ENCODE results near the gene TMPRSS11B. TPM values are rescaled to one million over a fixed set of nuclear protein-coding genes. Genes with fewer than 3 reads are reported as not detected.

TMPRSS11B gene
- polyA plus RNA-seq, 2 donors: 394 to 1,112 TPM

DNA sequence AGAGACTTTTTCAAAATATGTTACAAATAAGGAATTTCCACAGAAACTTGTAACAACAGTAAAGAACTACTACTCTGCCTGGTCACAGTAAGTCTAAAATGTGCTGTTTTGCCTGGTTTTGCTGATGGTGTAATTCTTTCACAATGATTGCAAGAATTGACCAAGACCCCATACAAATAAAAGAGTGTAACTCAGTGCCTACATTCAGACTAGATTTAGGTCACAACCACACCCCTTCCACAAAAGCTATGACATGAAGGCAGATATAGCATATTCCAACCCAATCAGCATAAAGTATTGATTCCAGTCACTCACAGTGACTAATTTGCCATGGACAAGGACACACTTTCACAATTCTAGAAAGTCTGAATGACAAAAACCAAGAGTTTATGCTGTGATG, 62.1 kb downstream of the TMPRSS11B start:
- no peak overlapping the region for H3K4me3 ChIP-seq (ENCODE audit: low read depth in 1 of 2, low read length in 2 of 2)
- peaks cover 2 to 5% of the 10 kb centered on the region in 2 donors for H3K4me1 ChIP-seq (ENCODE audit: control insufficient read depth in 2 of 2, insufficient read depth in 2 of 2, low read length in 1 of 2)
- peaks cover 0 to 3% of the 10 kb centered on the region in 2 donors for H3K9me3 ChIP-seq (ENCODE audit: control insufficient read depth in 2 of 2, insufficient read depth in 1 of 2, low read depth in 1 of 2, low read length in 1 of 2)
- no peaks in the 10 kb centered on the region for H3K36me3 ChIP-seq (ENCODE audit: control insufficient read depth in 2 of 2, insufficient read depth in 2 of 2, low read length in 1 of 2)
- H3K27ac ChIP-seq (ENCODE audit: low read depth in 2 of 2, low read length in 1 of 2): no peak overlapping the region
- no peaks in the 10 kb centered on the region for H3K27me3 ChIP-seq (ENCODE audit: control insufficient read depth in 1 of 2, insufficient read depth in 2 of 2, low read length in 2 of 2)

DNA sequence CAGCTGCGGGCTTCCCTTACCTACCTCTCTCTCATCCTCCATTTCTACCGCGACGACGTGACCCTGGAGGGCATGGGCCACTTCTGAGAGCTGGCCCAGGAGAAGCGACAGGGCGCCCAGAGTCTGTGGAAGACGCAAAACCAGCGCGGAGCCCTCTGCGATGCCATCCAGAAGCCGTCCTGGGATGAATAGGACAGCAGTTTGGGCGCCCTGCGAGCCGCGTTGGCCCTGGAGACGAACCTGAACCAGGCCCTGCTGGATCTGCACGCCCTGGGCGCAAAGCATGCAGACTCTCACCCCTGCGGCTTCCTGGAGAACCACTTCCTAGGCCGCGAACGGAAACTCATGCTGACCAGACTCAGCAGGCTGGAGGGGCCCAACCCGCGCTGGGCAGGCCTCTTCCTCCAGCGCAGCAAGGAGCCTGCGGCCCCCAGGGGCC, 63.1 kb downstream of the TMPRSS11B start:
- peak overlapping the region in 1 of 2 donors; percentile 72 for H3K27ac ChIP-seq (ENCODE audit: low read depth in 2 of 2, low read length in 1 of 2)
- WGBS, 2 donors: 95% methylated on average over 27 of the region's 27 CpGs

DNA sequence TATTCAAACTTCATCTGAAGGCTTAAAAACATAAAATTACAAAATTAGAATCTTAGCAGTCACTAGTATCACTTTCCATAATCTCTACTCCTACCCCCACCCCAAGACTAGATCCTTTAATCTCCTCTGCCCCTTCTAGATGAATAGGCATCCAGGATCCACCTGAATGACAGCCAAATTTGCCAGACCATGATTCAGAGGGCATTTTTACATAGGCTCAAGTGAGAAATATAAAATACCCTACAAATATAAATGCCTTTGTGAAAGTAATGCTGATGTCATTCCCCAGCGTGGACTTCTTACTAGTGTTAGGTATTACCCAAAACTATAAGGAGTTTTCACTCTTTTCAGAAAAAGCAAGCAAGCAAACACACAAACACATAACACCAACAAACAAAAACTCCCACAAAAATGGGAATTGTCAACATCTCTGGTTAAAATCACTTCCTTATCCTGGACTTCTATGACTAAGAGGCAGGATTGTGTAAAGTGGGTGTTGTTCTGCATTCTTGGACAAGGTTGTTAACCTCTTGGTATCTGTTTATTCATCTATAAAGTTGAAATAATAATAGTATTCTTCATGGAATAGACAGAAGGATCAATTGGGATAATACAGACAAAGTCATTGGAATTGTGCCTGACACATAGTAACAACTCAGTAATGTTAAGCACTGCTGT, 64.5 kb downstream of the TMPRSS11B start:
- WGBS, 2 donors: 45 to 55% methylated on average over 1 of the region's 1 CpG
- Histone ChIP-seq H3K9me3 (ENCODE audit: control insufficient read depth in 2 of 2, insufficient read depth in 1 of 2, low read depth in 1 of 2, low read length in 1 of 2) (peaks cover 0 to 3% of the 10 kb centered on the region in 2 donors), H3K4me3 (ENCODE audit: low read depth in 1 of 2, low read length in 2 of 2) (no peak overlapping the region), H3K27me3 (ENCODE audit: control insufficient read depth in 1 of 2, insufficient read depth in 2 of 2, low read length in 2 of 2) (no peaks in the 10 kb centered on the region), H3K36me3 (ENCODE audit: control insufficient read depth in 2 of 2, insufficient read depth in 2 of 2, low read length in 1 of 2) (no peaks in the 10 kb centered on the region), H3K27ac (ENCODE audit: low read depth in 2 of 2, low read length in 1 of 2) (peak overlapping the region; percentile 83 to 89), H3K4me1 (ENCODE audit: control insufficient read depth in 2 of 2, insufficient read depth in 2 of 2, low read length in 1 of 2) (peaks cover 2 to 5% of the 10 kb centered on the region in 2 donors)

More for the DNA sequence above, 63.1 kb downstream of the TMPRSS11B start:
- H3K36me3 ChIP-seq (ENCODE audit: control insufficient read depth in 2 of 2, insufficient read depth in 2 of 2, low read length in 1 of 2): no peaks in the 10 kb centered on the region
- H3K4me1 ChIP-seq (ENCODE audit: control insufficient read depth in 2 of 2, insufficient read depth in 2 of 2, low read length in 1 of 2): peaks cover 2 to 5% of the 10 kb centered on the region in 2 donors
- H3K27me3 ChIP-seq (ENCODE audit: control insufficient read depth in 1 of 2, insufficient read depth in 2 of 2, low read length in 2 of 2): no peaks in the 10 kb centered on the region
- H3K9me3 ChIP-seq (ENCODE audit: control insufficient read depth in 2 of 2, insufficient read depth in 1 of 2, low read depth in 1 of 2, low read length in 1 of 2): peaks cover 0 to 3% of the 10 kb centered on the region in 2 donors
- H3K4me3 ChIP-seq (ENCODE audit: low read depth in 1 of 2, low read length in 2 of 2): no peak overlapping the region

DNA sequence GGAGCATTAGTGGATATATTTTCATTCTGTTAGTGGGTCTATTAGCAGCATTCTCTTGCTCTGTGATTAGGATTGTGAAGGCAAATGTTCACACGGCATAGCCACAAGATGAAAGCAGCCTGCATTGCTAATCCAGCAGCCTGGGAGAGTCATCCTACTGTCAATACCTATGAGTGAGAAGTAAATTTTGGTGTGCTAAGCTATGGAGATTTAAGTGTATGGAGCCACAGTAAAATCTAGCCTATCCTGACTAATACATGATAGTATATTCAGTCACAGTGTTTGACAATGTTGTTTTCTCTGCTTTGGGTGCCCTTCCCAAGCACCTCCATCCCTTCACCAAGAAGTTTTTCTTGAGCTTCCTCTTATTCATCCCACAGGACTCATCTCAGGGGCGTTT, 68.6 kb downstream of the TMPRSS11B start:
- no peaks in the 10 kb centered on the region for H3K9me3 ChIP-seq (ENCODE audit: control insufficient read depth in 2 of 2, insufficient read depth in 1 of 2, low read depth in 1 of 2, low read length in 1 of 2)
- 31% methylated on average over 2 of the region's 2 CpGs for WGBS, 2 donors
- no peaks in the 10 kb centered on the region for H3K4me1 ChIP-seq (ENCODE audit: control insufficient read depth in 2 of 2, insufficient read depth in 2 of 2, low read length in 1 of 2)
- no peaks in the 10 kb centered on the region for H3K27me3 ChIP-seq (ENCODE audit: control insufficient read depth in 1 of 2, insufficient read depth in 2 of 2, low read length in 2 of 2)
- H3K36me3 ChIP-seq (ENCODE audit: control insufficient read depth in 2 of 2, insufficient read depth in 2 of 2, low read length in 1 of 2): no peaks in the 10 kb centered on the region
- peak overlapping the region in 1 of 2 donors; percentile 54 for H3K27ac ChIP-seq (ENCODE audit: low read depth in 2 of 2, low read length in 1 of 2)
- no peak overlapping the region for H3K4me3 ChIP-seq (ENCODE audit: low read depth in 1 of 2, low read length in 2 of 2)

Other genes starting within 250 kb of the TMPRSS11B start
- gene TMPRSS11F, start 115.8 kb downstream of the TMPRSS11B start, polyA plus RNA-seq: 1 to 10 TPM; 4.3 to 6.6 TPM
- 10 to 100 TPM; 38.5 to 45.2 TPM for gene YTHDC1, start 104.4 kb upstream of the TMPRSS11B start, polyA plus RNA-seq
- 100 to 1,000 TPM; 227 to 455 TPM for gene TMPRSS11E, start 201.8 kb upstream of the TMPRSS11B start, polyA plus RNA-seq